HepG2 (cell line): ENCODE data around the gene AGBL2. TPM values are rescaled to one million over a fixed set of nuclear protein-coding genes. Genes with fewer than 3 reads are reported as not detected.

ENCODE experiments used
- ATAC-seq: fragments of 200-7000 bp; cut with Tn5 transposase; 3 replicates; pipeline ENCODE4 v1.9.1; 2020; ENCODE audit warnings: mild to moderate bottlenecking, moderate library complexity
- BruUV-seq: library from RNA; stranded (reverse); fragments of 400-500 nt; replicated peaks from 2 replicates; lab custom pipeline; 2021; lab: Mats Ljungman, UMichigan
- CTCF ChIA-PET: fragments of 300-600 bp; formaldehyde crosslinking; extraction: SDS; loops from one replicate; lab custom pipeline; 2021; ENCODE audit warnings: low total read pairs, inconsistent platforms, low intra/inter-chr PET ratio; lab: Yijun Ruan, JAX
- POLR2A ChIA-PET: fragments of 350-600 bp; sonication (Branson Sonifier 250); formaldehyde crosslinking; loops from one replicate; lab custom pipeline; 2020; ENCODE audit warnings: antibody characterized with exemption, inconsistent platforms; lab: Yijun Ruan, JAX
- DNase-seq: peaks from one replicate; pipeline ENCODE4 v3.0.0-alpha.2; 2015; ENCODE audit warnings: low spot score
- FAIRE-seq: peaks from 3 replicates; lab custom pipeline; 2011; peaks lifted over from hg19 to GRCh38; lab: Jason Lieb, UNC
- H2AFZ ChIP-seq: one replicate; pipeline ENCODE4 v1.6.1; 2011; ENCODE audit warnings: low read length, inconsistent platforms
- H3K27ac ChIP-seq: fragments of 300-600 bp; 3 replicates; pipeline ENCODE4 v1.8.0; 2011; ENCODE audit warnings: mixed run types, mild to moderate bottlenecking, mixed read lengths, low read length, inconsistent platforms; ENCODE audit not compliant: insufficient read depth; ENCODE audit errors: extremely low read length
- H3K27me3 ChIP-seq, 2 experiments: fragments of 200-600 bp in 1 of 2; 2 replicates in 1 of 2; 3 replicates in 1 of 2; pipeline versions ENCODE4 v1.6.0 to v1.8.0; 2011; ENCODE audit warnings: low read length in 2 of 2, mild to moderate bottlenecking in 2 of 2, moderate library complexity in 2 of 2, inconsistent platforms in 1 of 2; ENCODE audit not compliant: insufficient read depth in 2 of 2, control insufficient read depth in 1 of 2
- H3K36me3 ChIP-seq, 2 experiments: fragments of 200-600 bp in 1 of 2; replicated peaks in 1 of 2; 2 replicates in 1 of 2; 3 replicates in 1 of 2; pipeline versions ENCODE4 v1.5.1 to v1.8.0; 2011; ENCODE audit warnings: low read length in 2 of 2, inconsistent platforms in 1 of 2; ENCODE audit not compliant: insufficient read depth in 2 of 2, control insufficient read depth in 1 of 2
- H3K4me1 ChIP-seq: 2 replicates; pipeline ENCODE4 v1.5.1; 2012; ENCODE audit warnings: low read length, inconsistent platforms; ENCODE audit not compliant: insufficient read depth
- H3K4me2 ChIP-seq: 2 replicates; pipeline ENCODE4 v1.6.0; 2011; ENCODE audit warnings: low read depth, low read length, inconsistent platforms
- H3K4me3 ChIP-seq, 3 experiments: fragments of 200-600 bp in 1 of 3; sonication (generic), shearing (Covaris generic) in 1 of 3; replicated peaks in 1 of 3; 2 replicates each; pipeline ENCODE4 v1.5.1; 2011 to 2016; ENCODE audit warnings: low read length in 3 of 3, inconsistent platforms in 2 of 3, low read depth in 2 of 3, mild to moderate bottlenecking in 2 of 3, control low read depth in 1 of 3, mixed read lengths in 1 of 3; ENCODE audit not compliant: insufficient read depth in 1 of 3
- H3K79me2 ChIP-seq: one replicate; pipeline ENCODE4 v1.6.1; 2011; ENCODE audit warnings: low read length, inconsistent platforms; ENCODE audit not compliant: insufficient read depth
- H3K9ac ChIP-seq: 2 replicates; pipeline ENCODE4 v1.6.0; 2011; ENCODE audit warnings: mild to moderate bottlenecking, low read depth, low read length, inconsistent platforms; ENCODE audit not compliant: insufficient read depth
- H3K9me3 ChIP-seq: 2 replicates; pipeline ENCODE4 v1.5.1; 2012; ENCODE audit warnings: mild to moderate bottlenecking, low read length
- H4K20me1 ChIP-seq: 2 replicates; pipeline ENCODE4 v1.6.0; 2011; ENCODE audit warnings: inconsistent platforms, mild to moderate bottlenecking, low read length, moderate library complexity; ENCODE audit not compliant: insufficient read depth
- FOXJ3 ChIP-seq: sonication (generic); formaldehyde crosslinking; IDR thresholded peaks from 2 replicates; pipeline ENCODE4 v1.4.0; 2020; ENCODE audit warnings: missing genetic modification reagents, mild to moderate bottlenecking, borderline replicate concordance
- HNF1B ChIP-seq: sonication (generic); formaldehyde crosslinking; IDR thresholded peaks from 2 replicates; pipeline ENCODE4 v1.5.1; 2020; ENCODE audit warnings: mild to moderate bottlenecking, moderate library complexity, missing genetic modification reagents
- ZGPAT ChIP-seq: IDR thresholded peaks from 2 replicates; pipeline ENCODE4 v1.6.1; 2016; ENCODE audit warnings: mild to moderate bottlenecking
- ZNF232 ChIP-seq: sonication (generic); formaldehyde crosslinking; IDR thresholded peaks from 2 replicates; pipeline ENCODE4 v1.4.0; 2020; ENCODE audit warnings: missing genetic modification reagents, borderline replicate concordance
- WGBS: methylation state at CpG from one replicate; pipeline ENCODE4 v1.1.6; 2017; ENCODE audit warnings: low lambda C conversion rate; 5-methylcytosine and 5-hydroxymethylcytosine counted together
- in situ Hi-C: cut with HindIII; loops from 2 replicates; pipeline ENCODE4 v1.10.0; 2017; ENCODE audit warnings: low pct_unique_long_range_greater_than_20kb; ENCODE audit not compliant: extremely low pct_ligation_motif_present
- intact Hi-C: fragments of 100-400 bp; cut with micrococcal nuclease; formaldehyde crosslinking; loops from one replicate; pipeline ENCODE4 v1.10.0; 2022; ENCODE audit not compliant: unreplicated experiment
- polyA plus RNA-seq, 8 experiments: library from polyadenylated mRNA; depleted of rRNA in 3 of 8; stranded (reverse) in 7 of 8; unstranded in 1 of 8; fragments of >200 nt; fragmentation: Illumina TruSeq in 4 of 8; extraction: Trizol in 4 of 8; gene quantifications; 2 replicates each; pipeline versions ENCODE4 v1.2.1 to v1.2.3, GENCODE V29; 2011 to 2016; ENCODE audit warnings: low read depth in 4 of 8, missing spikeins in 1 of 8, mixed read lengths in 1 of 8; ENCODE audit not compliant: insufficient read depth in 1 of 8
- total RNA-seq, 5 experiments: library from RNA; depleted of rRNA; stranded (reverse); fragments of >200 nt; fragmentation: Illumina TruSeq; extraction: Trizol; gene quantifications; 2 replicates each; pipeline ENCODE4 v1.2.3, GENCODE V29; 2016; ENCODE audit warnings: low read depth in 1 of 5
- TF ChIP-seq, protein P1 (sequence below): IDR thresholded peaks from 2 replicates; pipeline ENCODE4 v1.6.1; 2012; ENCODE audit warnings: inconsistent platforms

AGBL2 gene
- total and polyA plus RNA-seq, 2 of the 13 experiments (the other 11 are each of a cell fraction or from before 2014, with no cell fraction given): 1.6 to 5.7 TPM

GRCh38 chr11:47675851-47676250 lies 39.3 kb downstream of the AGBL2 start:
- WGBS: 30% methylated on average over 2 of the region's 2 CpGs
- H3K27ac ChIP-seq: no peak overlapping the region
- intact Hi-C loops (no loop called here), in situ Hi-C loops (no loop called here)
- CTCF ChIA-PET: no interaction called here
- no peak overlapping the region for H2AFZ ChIP-seq
- POLR2A ChIA-PET: no interaction called here
- H3K27me3 ChIP-seq: no peaks in the 10 kb centered on the region
- FAIRE-seq (no peak), ATAC-seq (no peak), DNase-seq (no peak)
- no peaks in the 10 kb centered on the region for H4K20me1 ChIP-seq
- no peaks in the 10 kb centered on the region for H3K79me2 ChIP-seq
- H3K4me3 ChIP-seq: no peak overlapping the region
- no peaks in the 10 kb centered on the region for H3K9me3 ChIP-seq
- TF ChIP-seq ZNF232: no peak
- TF ChIP-seq, protein P1, sequence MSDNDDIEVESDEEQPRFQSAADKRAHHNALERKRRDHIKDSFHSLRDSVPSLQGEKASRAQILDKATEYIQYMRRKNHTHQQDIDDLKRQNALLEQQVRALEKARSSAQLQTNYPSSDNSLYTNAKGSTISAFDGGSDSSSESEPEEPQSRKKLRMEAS: no peak
- no peak for TF ChIP-seq ZGPAT (CRISPR knock-in tag)
- no peak for TF ChIP-seq FOXJ3 (CRISPR knock-in tag)
- TF ChIP-seq HNF1B (CRISPR knock-in tag): no peak
- H3K36me3 ChIP-seq: no peaks in the 10 kb centered on the region
- H3K4me1 ChIP-seq: peaks cover 18% of the 10 kb centered on the region
- no peak overlapping the region for H3K4me2 ChIP-seq
- BruUV-seq: no TSS peak
- H3K9ac ChIP-seq: no peak overlapping the region
